GM21619 (cell line): ENCODE measurements around the gene LAMA5.

Experiments
- ATAC-seq: cut with Tn5 transposase; IDR thresholded peaks from one replicate; pipeline ENCODE4 v1.9.1; 2021; ENCODE audit not compliant: unreplicated experiment

LAMA5 gene

GRCh38 chr20:62306414-62307187 lies 60.5 kb downstream of the LAMA5 start:
- no peak for ATAC-seq

- no peak for ATAC-seq
Measured at GRCh38 chr20:62305765-62306413, 61.2 kb downstream of the LAMA5 start.

- no peak for ATAC-seq
Measured at GRCh38 chr20:62305149-62305764, 61.9 kb downstream of the LAMA5 start.

DNA sequence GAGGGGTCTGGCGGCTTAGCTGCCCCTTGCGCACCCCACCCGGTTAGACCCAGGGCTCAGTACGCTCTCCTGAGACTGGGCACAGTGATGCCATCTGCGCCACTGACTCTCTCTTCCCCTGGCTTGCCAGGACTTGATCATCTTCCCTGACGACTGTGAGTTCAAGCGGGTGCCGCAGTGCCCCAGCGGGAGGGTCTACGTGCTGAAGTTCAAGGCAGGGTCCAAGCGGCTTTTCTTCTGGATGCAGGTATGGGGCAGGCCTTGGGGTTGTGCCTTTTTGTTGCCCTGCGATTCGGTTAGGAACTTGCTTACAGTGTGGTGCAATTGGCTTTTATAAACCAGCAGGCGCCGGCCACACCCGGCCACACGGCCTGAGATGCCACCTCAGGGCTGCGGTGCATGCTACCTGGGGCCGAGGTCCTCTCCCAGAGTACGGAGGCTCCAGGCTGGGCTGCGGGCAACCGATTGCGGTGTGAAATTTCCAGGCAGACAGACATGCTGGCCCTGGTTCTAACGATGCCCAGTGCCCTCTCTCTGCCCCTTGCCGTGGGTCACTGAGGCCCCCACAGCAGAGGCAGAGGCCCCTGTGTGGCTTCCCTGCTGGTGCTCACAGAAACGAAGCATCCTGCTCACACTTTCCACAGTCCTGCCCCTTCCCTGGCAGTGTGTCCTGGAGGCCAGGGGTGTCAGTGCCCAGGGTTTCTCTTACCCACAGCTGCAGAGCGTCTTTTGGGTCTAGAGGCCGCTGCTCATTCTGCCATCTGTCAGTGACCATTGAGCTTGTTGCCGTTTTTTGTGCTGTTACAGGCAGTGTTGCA lies 62.6 kb downstream of the LAMA5 start:
- no peak for ATAC-seq

- no peak for ATAC-seq
Measured at GRCh38 chr20:62303340-62304226, 63.5 kb downstream of the LAMA5 start.

DNA sequence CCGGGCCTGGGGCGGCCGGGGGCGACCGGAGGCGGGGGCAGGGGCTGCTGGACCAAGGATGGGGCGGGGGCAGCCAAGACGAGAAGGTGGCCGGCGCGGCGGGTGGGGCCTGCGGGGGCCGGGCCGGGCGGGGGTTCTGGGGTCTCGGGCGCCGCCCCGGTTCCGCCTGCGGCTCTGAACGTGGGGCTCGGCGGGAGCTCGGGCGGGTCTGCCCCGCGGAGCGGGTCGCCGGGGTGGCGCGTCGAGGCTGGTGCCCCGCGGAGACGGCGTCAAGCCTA lies 64.1 kb downstream of the LAMA5 start:
- ATAC-seq = no peak

- ATAC-seq = peak; percentile 82
Measured at GRCh38 chr20:62302341-62303061, 64.6 kb downstream of the LAMA5 start, which contains the start of gene ADRM1. Gene ADRM1 (plus strand): TSS chr20:62302997. CDS start chr20:62303569, 572 bp downstream.

GRCh38 chr20:62301773-62302340 lies 65.3 kb downstream of the LAMA5 start:
- peak; percentile 38 for ATAC-seq

- no peak for ATAC-seq
Measured at GRCh38 chr20:62301111-62301668, 65.9 kb downstream of the LAMA5 start.

DNA sequence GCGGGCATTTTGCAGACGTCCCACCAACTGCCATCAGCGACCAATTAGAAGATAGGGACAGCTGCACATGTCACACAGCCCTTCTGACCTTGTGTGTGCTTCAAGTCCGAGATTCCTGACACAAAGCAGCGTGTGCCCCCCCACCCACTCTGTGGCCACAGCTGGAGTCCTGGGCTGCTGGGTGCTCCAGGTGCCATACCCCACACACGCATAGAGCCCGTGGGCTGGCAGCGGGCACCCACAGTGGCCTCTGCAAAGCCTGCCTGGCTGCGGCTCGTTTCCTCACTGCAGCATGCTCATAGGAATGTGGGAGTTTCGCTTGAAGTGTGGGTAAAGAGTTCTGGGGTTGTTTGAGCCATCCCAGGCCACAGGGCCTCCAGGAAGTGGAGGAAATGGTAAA lies 66.8 kb downstream of the LAMA5 start:
- ATAC-seq = no peak

GRCh38 chr20:62299666-62300236 lies 67.4 kb downstream of the LAMA5 start:
- ATAC-seq = no peak

GRCh38 chr20:62298577-62299249 lies 68.4 kb downstream of the LAMA5 start:
- no peak for ATAC-seq

DNA sequence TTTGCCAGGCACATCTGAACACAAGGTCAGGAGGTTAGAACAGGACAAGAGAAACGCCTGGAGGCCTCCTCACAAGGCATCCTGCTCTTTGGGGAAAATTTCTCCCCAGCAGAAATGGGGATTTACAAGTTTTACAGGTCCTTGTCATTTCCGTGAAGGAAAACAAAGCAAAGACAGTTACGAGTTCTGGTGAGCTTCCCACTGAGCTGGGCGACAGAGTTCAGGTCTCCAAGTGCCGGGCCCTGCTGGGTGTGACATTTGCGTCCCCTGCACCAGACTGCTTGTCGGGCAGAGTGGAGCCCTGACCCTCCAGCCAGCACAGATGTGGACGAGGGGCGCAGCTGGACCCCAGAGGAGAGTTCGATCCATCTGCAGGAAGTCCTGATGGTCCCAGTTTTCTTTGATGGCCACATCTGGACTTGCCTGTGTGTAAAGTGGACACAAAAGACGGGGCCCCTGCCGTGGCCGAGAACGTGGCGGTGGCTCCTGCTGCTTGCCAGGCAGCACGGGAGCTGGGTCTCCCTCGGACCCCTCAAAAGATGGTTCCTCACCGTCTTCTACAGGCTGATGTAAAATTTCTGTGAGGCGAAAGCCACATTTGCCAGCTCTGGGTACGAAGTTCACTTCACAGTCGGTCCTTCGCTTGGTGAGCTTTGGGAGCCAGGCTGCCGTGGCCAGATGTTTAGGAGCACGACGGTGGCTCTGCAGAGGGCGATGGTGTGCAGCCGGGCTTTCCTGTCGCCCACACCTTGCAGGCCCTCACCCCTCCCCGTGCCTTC lies 69.5 kb downstream of the LAMA5 start:
- no peak for ATAC-seq

DNA sequence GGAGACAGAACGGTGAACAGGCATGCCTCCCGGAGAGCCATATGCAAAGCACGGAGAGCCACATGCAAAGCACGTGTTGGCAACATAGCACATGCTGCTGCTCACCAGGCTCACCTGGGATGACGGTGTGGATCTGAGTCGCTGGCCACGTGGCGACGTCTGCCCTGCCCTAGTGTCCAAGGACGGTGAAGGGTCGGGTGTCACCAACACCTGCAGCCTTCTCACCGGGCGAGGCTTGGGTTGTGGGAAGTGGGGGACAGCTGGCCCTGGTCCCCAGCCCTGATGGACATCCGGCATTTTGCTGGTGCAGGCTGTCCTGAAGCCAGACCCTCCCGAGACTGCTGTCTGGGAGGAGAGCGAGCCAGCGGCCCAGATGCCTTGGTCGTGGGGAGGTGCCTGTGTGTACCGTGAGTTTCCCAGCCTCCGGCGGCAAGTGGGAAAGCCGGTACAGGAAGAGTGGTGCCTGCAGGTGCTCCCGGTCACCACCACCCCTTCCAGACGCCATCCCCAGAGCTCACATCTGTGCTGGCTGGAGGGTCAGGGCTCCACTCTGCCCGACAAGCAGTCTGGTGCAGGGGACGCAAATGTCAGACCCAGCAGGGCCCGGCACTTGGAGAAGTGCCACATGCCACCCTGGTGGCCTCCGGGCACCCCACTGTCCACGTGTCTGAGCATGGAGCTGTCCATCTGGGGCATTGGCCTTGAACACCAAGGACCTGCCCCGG lies 70.2 kb downstream of the LAMA5 start:
- ATAC-seq = no peak

GRCh38 chr20:62294516-62294915 lies 72.6 kb downstream of the LAMA5 start:
- ATAC-seq = peak; percentile 51

- no peak for ATAC-seq
Measured at GRCh38 chr20:62293946-62294345, 73.2 kb downstream of the LAMA5 start.
